ENCODE measurements around the gene USB1.

The USB1 gene

GRCh38 chr16:58057784-58058183 lies 56.6 kb downstream of the USB1 start:
- TF ChIP-seq CTCF (conservative IDR thresholded peaks at IDR 0.05), result no peak
- no peak overlapping the region for H3K27ac ChIP-seq

DNA sequence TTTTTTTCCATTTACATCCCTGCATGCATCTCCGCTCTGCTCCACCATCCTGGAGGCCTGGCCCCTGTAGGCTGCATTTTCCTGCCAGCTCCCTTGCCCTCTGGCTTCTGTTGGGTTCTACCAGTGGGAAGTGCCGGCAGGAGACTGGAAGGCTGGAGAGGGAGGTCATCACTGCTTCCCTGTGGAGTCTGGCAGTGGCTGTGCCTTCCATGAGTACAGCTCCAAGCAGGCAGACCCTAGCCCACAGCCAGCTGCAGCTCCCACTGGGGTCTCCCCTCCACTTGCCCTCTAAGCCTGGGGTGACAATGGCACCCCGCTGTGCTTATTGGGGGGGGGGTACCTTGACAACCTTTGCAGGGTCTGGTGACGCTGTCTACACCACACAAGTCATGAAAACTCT lies 61.6 kb downstream of the USB1 start:
- no peak for TF ChIP-seq CTCF (conservative IDR thresholded peaks at IDR 0.05)
- H3K27ac ChIP-seq, result no peak overlapping the region

DNA sequence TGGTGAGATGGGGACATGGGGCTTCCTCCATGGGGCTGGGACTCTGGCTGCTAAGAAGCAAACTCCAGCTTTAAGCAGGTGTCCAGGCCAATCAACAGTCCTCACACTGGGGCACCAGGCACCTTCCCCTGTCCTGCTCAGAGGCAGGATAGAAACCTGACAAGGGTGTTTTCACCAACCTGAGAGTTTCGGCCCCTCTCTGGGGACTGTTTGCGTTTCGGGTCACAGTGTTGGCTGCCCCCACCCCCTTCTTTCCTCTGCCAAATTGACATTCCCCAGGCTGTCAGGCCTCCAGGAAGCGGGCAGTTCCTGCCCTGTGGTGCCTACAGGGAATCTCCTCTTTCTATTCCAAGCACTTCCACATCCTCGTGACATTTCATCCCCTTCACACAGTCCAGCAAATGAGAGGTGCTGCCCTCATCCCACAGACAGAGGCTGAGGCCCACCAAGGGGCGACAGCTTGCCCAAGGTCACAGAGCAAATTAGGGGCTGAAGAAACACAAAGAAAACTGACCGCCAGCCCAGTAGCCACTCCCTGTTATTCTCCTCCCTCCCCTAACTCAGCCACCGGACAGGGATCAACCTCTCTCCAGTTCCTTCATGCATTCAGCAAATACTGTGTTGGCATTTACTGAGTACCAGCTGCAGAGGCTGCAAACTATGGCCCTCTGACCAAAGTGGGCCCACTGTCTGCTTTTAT lies 62.3 kb downstream of the USB1 start:
- no peak for TF ChIP-seq CTCF (conservative IDR thresholded peaks at IDR 0.05)

GRCh38 chr16:58070585-58070984 lies 69.4 kb downstream of the USB1 start:
- no peak overlapping the region for H3K27ac ChIP-seq
- TF ChIP-seq CTCF (conservative IDR thresholded peaks at IDR 0.05), result no peak

More for the DNA sequence above, 62.3 kb downstream of the USB1 start:
- H3K27ac ChIP-seq, result no peak overlapping the region
